Measurements from ENCODE around the gene DNAJC22.
"Not testable (repeated sequence)": the region's sequence is repeated elsewhere in the genome, so short reads cannot be mapped to it uniquely, and the experiment has no call there.

DNA sequence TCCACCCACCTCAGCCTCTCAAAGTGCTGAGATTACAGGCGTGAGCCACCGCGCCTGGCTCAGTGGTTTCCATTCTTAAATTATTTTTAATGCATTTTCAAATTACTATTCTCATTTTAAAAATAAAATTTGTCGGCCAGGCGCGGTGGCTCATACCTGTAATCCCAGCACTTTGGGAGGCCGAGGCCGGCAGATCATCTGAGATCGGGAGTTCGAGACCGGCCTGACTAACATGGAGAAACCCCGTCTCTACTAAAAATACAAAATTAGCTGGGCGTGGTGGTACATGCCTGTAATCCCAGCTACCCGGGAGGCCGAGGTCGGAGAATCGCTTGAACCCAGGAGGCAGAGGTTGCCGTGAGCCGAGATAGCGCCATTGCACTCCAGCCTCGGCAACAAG, 12.9 kb upstream of the DNAJC22 start:
- TF ChIP-seq, protein P1, sequence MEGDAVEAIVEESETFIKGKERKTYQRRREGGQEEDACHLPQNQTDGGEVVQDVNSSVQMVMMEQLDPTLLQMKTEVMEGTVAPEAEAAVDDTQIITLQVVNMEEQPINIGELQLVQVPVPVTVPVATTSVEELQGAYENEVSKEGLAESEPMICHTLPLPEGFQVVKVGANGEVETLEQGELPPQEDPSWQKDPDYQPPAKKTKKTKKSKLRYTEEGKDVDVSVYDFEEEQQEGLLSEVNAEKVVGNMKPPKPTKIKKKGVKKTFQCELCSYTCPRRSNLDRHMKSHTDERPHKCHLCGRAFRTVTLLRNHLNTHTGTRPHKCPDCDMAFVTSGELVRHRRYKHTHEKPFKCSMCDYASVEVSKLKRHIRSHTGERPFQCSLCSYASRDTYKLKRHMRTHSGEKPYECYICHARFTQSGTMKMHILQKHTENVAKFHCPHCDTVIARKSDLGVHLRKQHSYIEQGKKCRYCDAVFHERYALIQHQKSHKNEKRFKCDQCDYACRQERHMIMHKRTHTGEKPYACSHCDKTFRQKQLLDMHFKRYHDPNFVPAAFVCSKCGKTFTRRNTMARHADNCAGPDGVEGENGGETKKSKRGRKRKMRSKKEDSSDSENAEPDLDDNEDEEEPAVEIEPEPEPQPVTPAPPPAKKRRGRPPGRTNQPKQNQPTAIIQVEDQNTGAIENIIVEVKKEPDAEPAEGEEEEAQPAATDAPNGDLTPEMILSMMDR (IDR thresholded peaks at IDR 0.05): not testable (repeated sequence)
- TF ChIP-seq POLR2AphosphoS5 (IDR thresholded peaks at IDR 0.05); POLR2A (IDR thresholded peaks at IDR 0.05; ENCODE audit: low read depth): not testable (repeated sequence)
